ENCODE results near the gene KIAA0753. TPM values are rescaled to one million over a fixed set of nuclear protein-coding genes. Genes with fewer than 3 reads are reported as not detected.

Gene KIAA0753
- total and polyA plus RNA-seq, 9 of the 15 experiments (the other 6 are each of a cell fraction or from before 2014, with no cell fraction given), result 2.0 to 9.0 (median 6.9) TPM

GRCh38 chr17:6578491-6578890 is 62.0 kb downstream of the KIAA0753 start:
- no peak overlapping the region for H3K4me3 ChIP-seq
- H4K20me1 ChIP-seq (replicated peaks; ENCODE audit: control insufficient read depth, insufficient read depth, low read length), result no peaks in the 10 kb centered on the region
- H3K36me3 ChIP-seq (ENCODE audit: control insufficient read depth, insufficient read depth, low read length), result peaks cover 15% of the 10 kb centered on the region; the same call in 2 of the 3 replicates
- H3K9me1 ChIP-seq (ENCODE audit: control insufficient read depth, insufficient read depth, low read length), result peaks cover 3% of the 10 kb centered on the region
- H3K79me2 ChIP-seq (ENCODE audit: control insufficient read depth, insufficient read depth, low read length), result no peaks in the 10 kb centered on the region
- no peak overlapping the region for H3K9ac ChIP-seq (ENCODE audit: insufficient read depth in 1 of 2, low read depth in 2 of 2, low read length in 2 of 2)
- ChIA-PET CTCF (ENCODE audit: low intra/inter-chr PET ratio) (no interaction called here), POLR2A (no interaction called here)
- H3K27me3 ChIP-seq (ENCODE audit: control insufficient read depth in 2 of 2, insufficient read depth in 2 of 2, low read length in 2 of 2), result no peaks in the 10 kb centered on the region
- no peak overlapping the region for H3K4me2 ChIP-seq (ENCODE audit: insufficient read depth, low read length)
- TF ChIP-seq ZNF41 (CRISPR knock-in tag; conservative IDR thresholded peaks at IDR 0.05), result no peak
- H3K4me1 ChIP-seq (replicated peaks in 1 of 2; ENCODE audit: control insufficient read depth in 2 of 2, insufficient read depth in 2 of 2, low read length in 2 of 2), result peaks cover 15 to 19% of the 10 kb centered on the region in 2 experiments
- no TSS peak for BruUV-seq (replicated peaks)
- H3K9me3 ChIP-seq (replicated peaks; ENCODE audit: control insufficient read depth, insufficient read depth, low read depth, low read length), result no peaks in the 10 kb centered on the region
- no peak for ATAC-seq
- 58% methylated on average over 5 of the region's 6 CpGs for WGBS (ENCODE audit: insufficient coverage, low coverage, missing lambda C conversion rate)
- intact Hi-C loops (cut with micrococcal nuclease), result no loop called here
- no peak overlapping the region for H3K27ac ChIP-seq (ENCODE audit: extremely low read depth, low read depth, low read length)
- no peak for DNase-seq (ENCODE audit: extremely low read depth in 1 of 4, low spot score in 3 of 4)
- no peak overlapping the region for H2AFZ ChIP-seq (ENCODE audit: low read depth, low read length)
- in situ Hi-C loops (cut with MboI), result no loop called here
- FAIRE-seq, result no peak

DNA sequence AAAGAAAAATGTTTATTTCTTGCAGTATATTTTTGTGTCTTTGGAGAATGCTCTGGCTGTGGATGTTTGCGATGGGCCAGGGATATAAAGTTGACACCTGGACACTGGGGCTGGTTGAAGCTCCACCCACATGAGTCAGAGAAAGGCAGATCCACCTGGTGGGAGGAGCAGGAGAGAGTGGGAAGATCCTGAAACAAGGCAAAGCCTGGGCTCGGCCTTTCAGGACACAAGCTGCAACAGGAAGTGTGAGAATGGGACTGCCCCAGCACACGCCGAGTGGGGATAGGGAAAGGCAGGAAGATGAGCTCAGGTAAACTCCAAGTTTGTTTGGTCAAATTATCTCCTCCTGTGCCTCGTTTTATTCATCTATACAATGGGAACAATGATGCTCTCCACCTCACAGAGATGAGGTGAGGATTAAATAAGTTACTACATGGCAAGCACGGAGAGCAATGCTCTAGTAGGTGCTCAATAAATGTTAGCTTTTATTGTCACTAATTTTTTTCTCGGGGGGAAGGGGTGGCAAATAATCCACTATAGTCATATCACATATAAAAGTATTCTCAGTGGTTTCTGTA is 62.7 kb downstream of the KIAA0753 start:
- no peaks in the 10 kb centered on the region for H4K20me1 ChIP-seq (replicated peaks; ENCODE audit: control insufficient read depth, insufficient read depth, low read length)
- TF ChIP-seq ZNF24 (IDR thresholded peaks at IDR 0.05), result no peak
- no peak for TF ChIP-seq CCAR2 (IDR thresholded peaks at IDR 0.05; ENCODE audit: low read depth, low read length)
- no peak for TF ChIP-seq SPI1 (IDR thresholded peaks at IDR 0.05; ENCODE audit: borderline replicate concordance, low read depth, low read length)
- no peak for TF ChIP-seq ZFP91 (CRISPR knock-in tag; IDR thresholded peaks at IDR 0.05)
- TF ChIP-seq MNT (conservative IDR thresholded peaks at IDR 0.05), result no peak
- no peak for TF ChIP-seq KLF1 (tag; IDR thresholded peaks at IDR 0.05)
- TF ChIP-seq ZNF212 (CRISPR knock-in tag; IDR thresholded peaks at IDR 0.05), result no peak
- peak; percentile 40 for TF ChIP-seq CHD4 (IDR thresholded peaks at IDR 0.05; ENCODE audit: insufficient read depth, insufficient replicate concordance, low read depth, low read length, poor library complexity, severe bottlenecking)
- peak; percentile 80 for TF ChIP-seq BCOR (IDR thresholded peaks at IDR 0.05)
- TF ChIP-seq GABPB2 (CRISPR knock-in tag; conservative IDR thresholded peaks at IDR 0.05), result no peak
- TF ChIP-seq SIRT6 (IDR thresholded peaks at IDR 0.05; ENCODE audit: low read depth, low read length), result no peak
- TF ChIP-seq RBM25 (IDR thresholded peaks at IDR 0.05; ENCODE audit: low read depth, low read length, severe bottlenecking), result peak; percentile 50
- peak in 1 of 2 experiments; percentile 72; a peak in 2 of 4 replicates for TF ChIP-seq KDM1A (IDR thresholded peaks at IDR 0.05)

More for the DNA sequence above, 62.7 kb downstream of the KIAA0753 start:
- FAIRE-seq (no peak), ATAC-seq (no peak), DNase-seq (ENCODE audit: extremely low read depth in 1 of 4, low spot score in 3 of 4) (peak in 2 of 4 experiments; percentile 21 to 26)
- Histone ChIP-seq H3K79me2 (ENCODE audit: control insufficient read depth, insufficient read depth, low read length) (no peaks in the 10 kb centered on the region), H3K9ac (ENCODE audit: insufficient read depth in 1 of 2, low read depth in 2 of 2, low read length in 2 of 2) (no peak overlapping the region), H3K4me2 (ENCODE audit: insufficient read depth, low read length) (no peak overlapping the region), H3K9me3 (replicated peaks; ENCODE audit: control insufficient read depth, insufficient read depth, low read depth, low read length) (no peaks in the 10 kb centered on the region), H3K36me3 (ENCODE audit: control insufficient read depth, insufficient read depth, low read length) (peaks cover 11% of the 10 kb centered on the region; the same call in 2 of the 3 replicates), H3K27me3 (ENCODE audit: control insufficient read depth in 2 of 2, insufficient read depth in 2 of 2, low read length in 2 of 2) (no peaks in the 10 kb centered on the region), H3K4me3 (no peak overlapping the region), H3K27ac (ENCODE audit: extremely low read depth, low read depth, low read length) (no peak overlapping the region), H2AFZ (ENCODE audit: low read depth, low read length) (no peak overlapping the region), H3K9me1 (ENCODE audit: control insufficient read depth, insufficient read depth, low read length) (peaks cover 3% of the 10 kb centered on the region), H3K4me1 (replicated peaks in 1 of 2; ENCODE audit: control insufficient read depth in 2 of 2, insufficient read depth in 2 of 2, low read length in 2 of 2) (peaks cover 15 to 19% of the 10 kb centered on the region in 2 experiments)
- in situ Hi-C loops (cut with MboI), result no loop called here
- 86% methylated on average over 7 of the region's 7 CpGs for WGBS (ENCODE audit: insufficient coverage, low coverage, missing lambda C conversion rate)
- POLR2A ChIA-PET, result interaction anchor here (0.6 to 1.1 kb wide), 3 partner anchors 32 to 124 kb away, joined by 3 to 4 read pairs (median 3); no protein-coding TSS in a partner anchor
- CTCF ChIA-PET (ENCODE audit: low intra/inter-chr PET ratio), result no interaction called here
- BruUV-seq (replicated peaks), result no TSS peak
- intact Hi-C loops (cut with micrococcal nuclease), result no loop called here

All from K562 (cell line).